Transverse colon (tissue), 4 donors: ENCODE data around the gene SMIM17. TPM values are rescaled to one million over a fixed set of nuclear protein-coding genes. Genes with fewer than 3 reads are reported as not detected.

ENCODE experiments used
- DNase-seq: peaks from one replicate; pipeline ENCODE4 v3.0.0-alpha.2; 2019
- H3K27ac ChIP-seq, 4 donors: fragments of 200-600 bp; sonication (generic); 2 replicates each; pipeline ENCODE4 v1.5.1; 2016 to 2018; ENCODE audit warnings: inconsistent platforms in 4 of 4
- H3K27me3 ChIP-seq: fragments of 200-600 bp; sonication (generic); 2 replicates; pipeline ENCODE4 v1.5.1; 2017; ENCODE audit warnings: inconsistent platforms
- H3K36me3 ChIP-seq, 4 donors: fragments of 200-600 bp; sonication (generic); 2 replicates each; pipeline ENCODE4 v1.5.1; 2017 to 2019; ENCODE audit warnings: inconsistent platforms in 4 of 4
- H3K4me1 ChIP-seq, 4 donors: fragments of 200-600 bp; sonication (generic); 2 replicates each; pipeline ENCODE4 v1.5.1; 2017 to 2020; ENCODE audit warnings: inconsistent platforms in 4 of 4
- H3K4me3 ChIP-seq, 4 donors: fragments of 200-600 bp; sonication (generic); 1 replicate in 1 of 4; 2 replicates in 3 of 4; pipeline versions ENCODE4 v1.5.1 to v1.6.1; 2017 to 2019; ENCODE audit warnings: inconsistent platforms in 4 of 4
- H3K9me3 ChIP-seq, 2 donors: fragments of 200-600 bp; sonication (generic); 2 replicates each; pipeline ENCODE4 v1.5.1; 2017 to 2019; ENCODE audit warnings: inconsistent platforms in 2 of 2
- CTCF ChIP-seq, 5 experiments: fragments of 200-600 bp in 3 of 5; fragments of 450-650 bp in 2 of 5; sonication (generic) in 3 of 5; IDR thresholded peaks; 1 replicate in 2 of 5; 2 replicates in 3 of 5; pipeline ENCODE4 v1.5.1; 2016 to 2017; ENCODE audit warnings: antibody characterized with exemption in 5 of 5, inconsistent platforms in 3 of 5, mild to moderate bottlenecking in 2 of 5, moderate library complexity in 1 of 5
- EP300 ChIP-seq: sonication (generic); formaldehyde crosslinking; IDR thresholded peaks from one replicate; pipeline ENCODE4 v1.6.1; 2017; ENCODE audit warnings: antibody characterized with exemption, low read depth
- POLR2A ChIP-seq: fragments of 450-650 bp; IDR thresholded peaks from one replicate; pipeline ENCODE4 v1.6.1; 2016; ENCODE audit warnings: antibody characterized with exemption, mild to moderate bottlenecking, moderate library complexity
- POLR2AphosphoS5 ChIP-seq, 3 donors: sonication (generic); formaldehyde crosslinking; IDR thresholded peaks; one replicate each; pipeline ENCODE4 v1.6.1; 2016; ENCODE audit warnings: antibody characterized with exemption in 3 of 3
- WGBS, 2 donors: methylation state at CpG; one replicate each; pipeline ENCODE4 v1.1.5; 2018; ENCODE audit warnings: low coverage in 1 of 2; 5-methylcytosine and 5-hydroxymethylcytosine counted together
- in situ Hi-C, 4 donors: fragments of 200-750 bp; cut with MboI; loops; one replicate each; pipeline versions ENCODE4 v1.15.0 to v1.15.1; 2017; ENCODE audit warnings: low sequenced_read_pairs in 3 of 4, low pct_ligation_motif_present in 1 of 4, low pct_unique_long_range_greater_than_20kb in 1 of 4
- intact Hi-C: fragments of 100-400 bp; cut with DNase I; formaldehyde crosslinking; loops from one replicate; pipeline ENCODE4 v1.15.1; 2023; ENCODE audit warnings: low total_unique reads
- total RNA-seq, 4 donors: library from RNA; depleted of rRNA; stranded (reverse); fragments of >200 nt; gene quantifications; one replicate each; pipeline ENCODE4 v1.1.0, GENCODE V29; 2016

Gene SMIM17
- total RNA-seq, 4 donors from 2014 or later = not detected

GRCh38 chr19:56663931-56664500 lies 21.1 kb downstream of the SMIM17 start:
- H3K9me3 ChIP-seq = no peaks in the 10 kb centered on the region
- 83 to 88% methylated on average over 13 to 51 of the region's 60 CpGs for WGBS, 2 donors
- no peaks in the 10 kb centered on the region for H3K4me1 ChIP-seq
- H3K27ac ChIP-seq = no peak overlapping the region
- no peaks in the 10 kb centered on the region for H3K36me3 ChIP-seq
- DNase-seq = no peak
- in situ Hi-C loops = no loop called here
- TF ChIP-seq CTCF (IDR thresholded peaks at IDR 0.05) (no peak), EP300 (no peak), POLR2AphosphoS5 (IDR thresholded peaks at IDR 0.05) (no peak), POLR2A (no peak)
- intact Hi-C loops = no loop called here
- H3K4me3 ChIP-seq = no peak overlapping the region
- H3K27me3 ChIP-seq = no peaks in the 10 kb centered on the region

GRCh38 chr19:56664511-56664910 lies 21.6 kb downstream of the SMIM17 start:
- in situ Hi-C loops = no loop called here
- no peaks in the 10 kb centered on the region for H3K27me3 ChIP-seq

GRCh38 chr19:56667311-56667870 lies 24.4 kb downstream of the SMIM17 start:
- in situ Hi-C loops (no loop called here), intact Hi-C loops (no loop called here)
- no peaks in the 10 kb centered on the region for H3K9me3 ChIP-seq

More at GRCh38 chr19:56664511-56664910, 21.6 kb downstream of the SMIM17 start:
- H3K4me1 ChIP-seq = no peaks in the 10 kb centered on the region
- H3K4me3 ChIP-seq = no peak overlapping the region
- no peak overlapping the region for H3K27ac ChIP-seq
- 95% methylated on average over 38 of the region's 43 CpGs; no CpG with 5 or more reads in 1 of the 2 donors for WGBS, 2 donors
- no peaks in the 10 kb centered on the region for H3K9me3 ChIP-seq
- no peak for DNase-seq
- intact Hi-C loops = no loop called here
- H3K36me3 ChIP-seq = no peaks in the 10 kb centered on the region
- TF ChIP-seq POLR2A = no peak
- no peak for TF ChIP-seq POLR2AphosphoS5 (IDR thresholded peaks at IDR 0.05)

GRCh38 chr19:56668676-56669075 lies 25.7 kb downstream of the SMIM17 start:
- H3K4me3 ChIP-seq = no peak overlapping the region
- no peak for TF ChIP-seq CTCF (IDR thresholded peaks at IDR 0.05)
- TF ChIP-seq POLR2A = no peak
- no peak for TF ChIP-seq POLR2AphosphoS5 (IDR thresholded peaks at IDR 0.05)
- TF ChIP-seq EP300 = no peak
- H3K36me3 ChIP-seq = no peaks in the 10 kb centered on the region
- no peak for DNase-seq
- H3K27me3 ChIP-seq = no peaks in the 10 kb centered on the region
- no peak overlapping the region for H3K27ac ChIP-seq
- peaks cover 0 to 11% (median 5%) of the 10 kb centered on the region in 4 donors for H3K4me1 ChIP-seq
- in situ Hi-C loops (no loop called here), intact Hi-C loops (no loop called here)
- WGBS, 2 donors = 51 to 53% methylated on average over 2 to 5 of the region's 9 CpGs
- no peaks in the 10 kb centered on the region for H3K9me3 ChIP-seq

More at GRCh38 chr19:56667311-56667870, 24.4 kb downstream of the SMIM17 start:
- no peak for DNase-seq
- Histone ChIP-seq H3K36me3 (no peaks in the 10 kb centered on the region), H3K27me3 (no peaks in the 10 kb centered on the region), H3K4me3 (no peak overlapping the region), H3K27ac (no peak overlapping the region), H3K4me1 (peaks cover 0 to 11% (median 5%) of the 10 kb centered on the region in 4 donors)
- no peak for TF ChIP-seq EP300
- no peak for TF ChIP-seq POLR2AphosphoS5 (IDR thresholded peaks at IDR 0.05)
- no peak for TF ChIP-seq CTCF (IDR thresholded peaks at IDR 0.05)
- TF ChIP-seq POLR2A = no peak
- WGBS, 2 donors = 86% methylated on average over 6 of the region's 6 CpGs; no CpG with 5 or more reads in 1 of the 2 donors
